ENCODE results near the gene CNGA2.

DNA sequence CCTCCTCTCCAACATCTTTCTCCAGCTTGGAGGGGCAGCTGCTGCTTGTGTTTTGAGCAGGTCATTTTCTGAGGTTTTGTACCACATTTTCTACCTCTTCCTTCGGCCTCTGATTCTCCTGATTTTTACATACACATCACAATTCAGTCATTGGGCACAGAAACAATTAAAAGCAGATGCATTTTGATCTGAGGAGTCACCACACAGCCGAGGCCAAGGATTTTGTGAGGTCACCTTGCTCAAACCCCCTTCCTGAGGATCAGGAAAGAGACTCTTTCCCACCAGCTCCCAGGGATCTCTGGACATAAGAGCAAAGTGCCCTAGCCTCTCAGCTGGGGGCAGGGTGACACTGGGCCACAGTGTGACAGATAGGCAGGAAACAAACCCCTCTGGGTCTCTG lies 24.1 kb upstream of the CNGA2 start:
- TF ChIP-seq, protein P1, sequence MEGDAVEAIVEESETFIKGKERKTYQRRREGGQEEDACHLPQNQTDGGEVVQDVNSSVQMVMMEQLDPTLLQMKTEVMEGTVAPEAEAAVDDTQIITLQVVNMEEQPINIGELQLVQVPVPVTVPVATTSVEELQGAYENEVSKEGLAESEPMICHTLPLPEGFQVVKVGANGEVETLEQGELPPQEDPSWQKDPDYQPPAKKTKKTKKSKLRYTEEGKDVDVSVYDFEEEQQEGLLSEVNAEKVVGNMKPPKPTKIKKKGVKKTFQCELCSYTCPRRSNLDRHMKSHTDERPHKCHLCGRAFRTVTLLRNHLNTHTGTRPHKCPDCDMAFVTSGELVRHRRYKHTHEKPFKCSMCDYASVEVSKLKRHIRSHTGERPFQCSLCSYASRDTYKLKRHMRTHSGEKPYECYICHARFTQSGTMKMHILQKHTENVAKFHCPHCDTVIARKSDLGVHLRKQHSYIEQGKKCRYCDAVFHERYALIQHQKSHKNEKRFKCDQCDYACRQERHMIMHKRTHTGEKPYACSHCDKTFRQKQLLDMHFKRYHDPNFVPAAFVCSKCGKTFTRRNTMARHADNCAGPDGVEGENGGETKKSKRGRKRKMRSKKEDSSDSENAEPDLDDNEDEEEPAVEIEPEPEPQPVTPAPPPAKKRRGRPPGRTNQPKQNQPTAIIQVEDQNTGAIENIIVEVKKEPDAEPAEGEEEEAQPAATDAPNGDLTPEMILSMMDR (IDR thresholded peaks at IDR 0.05): no peak
- TF ChIP-seq POLR2A (IDR thresholded peaks at IDR 0.05): no peak

All from gastroesophageal sphincter (tissue), 3 donors.